Adipocyte (in vitro differentiated cells): ENCODE data around the gene SLIT3.

Experiments used
- DNase-seq: peaks from one replicate; pipeline ENCODE4 v3.0.0-alpha.2; 2015; ENCODE audit warnings: low read depth
- H3K27me3 ChIP-seq: replicated peaks from 2 replicates; pipeline ENCODE4 v1.7.0; 2013; ENCODE audit warnings: mild to moderate bottlenecking, low read length, moderate library complexity; ENCODE audit not compliant: control insufficient read depth, insufficient read depth
- H3K36me3 ChIP-seq: 2 replicates; pipeline ENCODE4 v1.7.0; 2013; ENCODE audit warnings: low read length, mild to moderate bottlenecking, moderate library complexity; ENCODE audit not compliant: control insufficient read depth, insufficient read depth, severe bottlenecking
- H3K4me1 ChIP-seq: 2 replicates; pipeline ENCODE4 v1.7.0; 2013; ENCODE audit warnings: mild to moderate bottlenecking, low read length, moderate library complexity; ENCODE audit not compliant: control insufficient read depth, insufficient read depth
- H3K4me3 ChIP-seq: 2 replicates; pipeline ENCODE4 v1.7.0; 2013; ENCODE audit warnings: mild to moderate bottlenecking, low read length, moderate library complexity
- H3K9ac ChIP-seq: 2 replicates; pipeline ENCODE4 v1.7.0; 2013; ENCODE audit warnings: mild to moderate bottlenecking, low read length, moderate library complexity
- H3K9me3 ChIP-seq: 2 replicates; pipeline ENCODE4 v1.7.0; 2013; ENCODE audit warnings: mild to moderate bottlenecking, low read length, moderate library complexity; ENCODE audit not compliant: control insufficient read depth

The SLIT3 gene

DNA sequence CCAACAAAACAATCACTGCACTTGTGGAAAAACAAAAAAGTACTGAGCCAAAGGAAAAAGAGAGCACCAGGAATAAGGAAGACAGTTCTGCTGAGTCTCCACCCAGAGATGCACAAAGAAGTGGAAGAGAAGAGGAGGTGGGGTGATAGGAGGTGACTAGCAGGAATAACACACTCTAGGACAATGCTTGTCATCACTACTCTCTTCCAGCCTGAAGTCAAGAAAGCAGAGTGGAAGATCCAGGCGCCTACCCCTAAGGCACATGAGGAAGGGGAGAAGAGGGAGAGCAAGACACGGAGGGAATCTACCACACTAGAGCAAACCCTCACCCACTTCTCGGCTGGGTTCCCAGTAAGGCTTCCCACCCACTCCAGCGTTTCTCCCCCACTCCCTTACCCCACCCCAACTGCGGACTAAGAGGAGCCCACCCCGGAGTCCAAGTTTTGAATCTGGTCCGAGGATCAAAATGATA lies 1.7 kb downstream of the SLIT3 start:
- H3K4me3 ChIP-seq, result peak overlapping the region; percentile 90
- peaks cover 10% of the 10 kb centered on the region for H3K36me3 ChIP-seq
- peak overlapping the region; percentile 95 for H3K9ac ChIP-seq
- no peaks in the 10 kb centered on the region for H3K9me3 ChIP-seq
- H3K27me3 ChIP-seq, result no peaks in the 10 kb centered on the region
- peaks cover 53% of the 10 kb centered on the region for H3K4me1 ChIP-seq
- DNase-seq, result peak; percentile 41

DNA sequence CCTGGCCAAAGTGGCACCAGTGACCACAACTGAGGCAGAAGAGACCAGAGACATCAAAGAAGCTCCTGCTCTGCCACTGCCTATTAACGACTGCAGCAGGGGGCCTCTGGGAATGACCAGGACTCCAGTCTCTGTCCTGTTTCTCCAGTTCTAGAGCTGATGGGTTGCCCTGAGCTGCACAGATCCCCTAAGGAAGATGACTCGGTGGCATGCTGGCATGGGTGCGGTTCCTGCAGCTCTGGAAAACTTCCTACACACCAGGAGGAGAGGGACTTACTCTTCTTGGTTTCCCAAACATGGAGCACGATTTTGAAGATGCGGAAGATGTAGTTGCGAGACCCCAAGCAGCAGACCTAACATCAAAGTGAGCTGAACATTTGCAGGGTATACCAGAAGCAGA lies 2.7 kb downstream of the SLIT3 start:
- H3K4me3 ChIP-seq, result peak overlapping the region; percentile 90
- H3K36me3 ChIP-seq, result peaks cover 10% of the 10 kb centered on the region
- H3K4me1 ChIP-seq, result peaks cover 53% of the 10 kb centered on the region
- no peak for DNase-seq
- peak overlapping the region; percentile 95 for H3K9ac ChIP-seq
- no peaks in the 10 kb centered on the region for H3K27me3 ChIP-seq
- H3K9me3 ChIP-seq, result no peaks in the 10 kb centered on the region

DNA sequence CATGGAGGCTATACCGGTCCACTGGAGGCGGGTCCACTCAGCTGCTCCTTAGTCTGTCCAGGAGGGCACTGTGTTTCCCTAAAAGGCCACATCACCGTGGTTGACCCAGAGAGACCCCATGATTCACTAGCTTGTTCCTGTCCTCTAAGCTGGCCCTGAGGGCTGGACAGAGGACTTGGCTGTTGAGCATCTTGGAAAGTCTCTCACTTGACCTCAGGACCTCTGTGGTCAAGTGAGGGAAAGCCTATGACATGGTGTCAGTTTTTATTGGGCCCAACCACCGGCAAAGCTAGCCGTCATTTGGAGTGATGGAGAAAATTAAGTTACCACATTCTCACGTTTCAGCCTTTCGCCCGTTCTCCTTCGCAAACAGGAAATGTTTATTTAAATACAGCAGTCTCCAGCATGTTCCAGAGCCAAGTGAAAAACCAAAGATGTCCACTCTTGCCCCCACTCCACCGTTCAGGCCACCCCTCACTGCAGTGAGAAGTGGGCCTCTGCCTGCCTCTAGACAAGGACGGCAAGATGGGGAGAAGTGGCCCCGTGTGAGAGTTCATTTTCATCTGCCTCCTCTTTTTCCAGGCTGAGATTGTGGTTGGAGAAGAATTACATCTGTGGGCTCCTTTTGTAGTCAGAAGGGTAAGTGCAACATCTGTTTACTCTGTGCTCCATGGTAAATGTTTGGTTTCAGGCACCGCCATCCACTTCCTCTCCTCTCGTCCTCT lies 4.4 kb downstream of the SLIT3 start:
- peaks cover 44% of the 10 kb centered on the region for H3K4me1 ChIP-seq
- H3K27me3 ChIP-seq, result no peaks in the 10 kb centered on the region
- DNase-seq, result peak; percentile 50
- no peaks in the 10 kb centered on the region for H3K9me3 ChIP-seq
- peak overlapping the region; percentile 95 for H3K9ac ChIP-seq
- H3K36me3 ChIP-seq, result peaks cover 10% of the 10 kb centered on the region
- peak overlapping the region; percentile 90 for H3K4me3 ChIP-seq

DNA sequence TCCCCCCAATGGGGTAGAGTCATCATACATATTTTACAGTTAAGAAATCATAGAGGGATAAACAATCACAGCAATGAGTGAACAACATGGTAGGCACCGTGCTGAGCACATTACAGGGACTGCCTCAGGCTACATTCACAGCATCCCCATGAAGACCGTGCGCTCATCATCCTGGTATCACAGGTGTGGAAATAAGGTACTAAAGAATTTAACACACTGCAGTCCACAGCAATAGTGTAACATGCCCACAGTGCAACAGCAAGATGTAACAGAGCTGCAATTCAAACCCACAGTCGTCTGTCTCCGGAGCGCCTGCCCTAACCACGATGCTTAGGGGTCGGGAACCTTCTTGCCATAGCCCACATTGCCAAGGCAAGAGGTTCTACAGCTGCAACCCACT lies 5.6 kb downstream of the SLIT3 start:
- no peak for DNase-seq
- H3K4me1 ChIP-seq, result peaks cover 40% of the 10 kb centered on the region
- no peak overlapping the region for H3K4me3 ChIP-seq
- no peaks in the 10 kb centered on the region for H3K27me3 ChIP-seq
- no peaks in the 10 kb centered on the region for H3K9me3 ChIP-seq
- peaks cover 10% of the 10 kb centered on the region for H3K36me3 ChIP-seq
- no peak overlapping the region for H3K9ac ChIP-seq

DNA sequence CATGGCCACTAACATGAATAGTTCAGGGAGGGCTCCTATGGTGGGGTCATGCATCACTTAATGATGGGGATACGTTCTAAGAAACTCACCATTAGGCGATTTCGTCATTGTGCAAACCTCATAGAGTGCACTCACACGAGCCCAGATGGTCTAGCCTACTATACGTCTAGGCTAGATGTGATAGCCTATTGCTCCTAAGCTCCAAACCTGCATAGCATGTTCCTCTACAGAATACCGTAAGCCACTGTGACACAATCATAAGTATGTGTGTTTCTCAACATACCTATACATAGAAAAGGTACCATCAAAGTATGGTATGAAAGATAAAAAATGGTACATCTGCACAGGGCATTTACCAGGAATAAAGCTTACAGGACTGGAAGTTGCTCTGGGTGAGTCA lies 6.3 kb downstream of the SLIT3 start:
- no peak for DNase-seq
- Histone ChIP-seq H3K36me3 (peaks cover 10% of the 10 kb centered on the region), H3K4me1 (peaks cover 42% of the 10 kb centered on the region), H3K9ac (no peak overlapping the region), H3K4me3 (no peak overlapping the region), H3K9me3 (no peaks in the 10 kb centered on the region), H3K27me3 (no peaks in the 10 kb centered on the region)

DNA sequence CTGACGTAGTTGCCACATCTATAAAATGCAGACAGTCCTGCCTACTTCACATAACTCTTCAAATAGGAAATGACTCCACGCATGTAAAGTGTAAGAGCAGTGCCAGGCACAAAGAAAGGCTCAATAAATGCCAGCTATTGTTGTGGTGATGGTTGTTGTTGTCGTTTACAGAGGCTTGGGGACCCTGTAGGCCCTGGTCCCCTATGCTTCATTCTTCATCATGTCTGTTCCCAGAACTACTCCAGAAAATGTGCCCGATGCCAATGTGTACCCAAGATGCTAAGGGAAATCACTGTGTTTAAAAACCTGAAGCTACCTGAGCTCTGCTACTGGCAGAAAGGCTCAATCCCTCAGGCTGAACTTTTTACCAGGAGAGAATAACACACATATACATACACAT lies 9.1 kb downstream of the SLIT3 start:
- H3K27me3 ChIP-seq, result no peaks in the 10 kb centered on the region
- DNase-seq, result no peak

DNA sequence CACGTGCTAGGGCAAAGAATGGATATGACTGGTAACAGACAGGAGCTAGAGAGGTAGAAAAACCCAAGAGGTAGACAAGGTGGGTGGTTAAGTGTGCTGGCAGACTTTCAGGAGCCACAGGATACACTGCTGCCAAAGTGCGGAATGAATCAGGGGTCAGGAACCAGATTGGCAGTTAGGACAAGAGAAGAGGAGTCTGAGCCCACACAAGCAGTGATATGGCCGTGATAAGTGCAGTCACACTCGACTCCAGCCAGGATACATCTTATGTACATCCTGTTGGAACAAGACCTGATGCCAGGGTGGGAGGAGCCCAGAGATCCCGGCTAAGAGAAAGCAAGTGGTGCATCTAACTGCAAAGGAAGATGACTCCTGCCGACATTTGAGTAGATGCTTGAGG lies 10.0 kb downstream of the SLIT3 start:
- DNase-seq, result no peak
- Histone ChIP-seq H3K4me1 (peaks cover 48% of the 10 kb centered on the region), H3K36me3 (peaks cover 7% of the 10 kb centered on the region), H3K27me3 (no peaks in the 10 kb centered on the region), H3K4me3 (no peak overlapping the region), H3K9ac (no peak overlapping the region), H3K9me3 (no peaks in the 10 kb centered on the region)

More for the DNA sequence above, 9.1 kb downstream of the SLIT3 start:
- Histone ChIP-seq H3K9me3 (no peaks in the 10 kb centered on the region), H3K36me3 (peaks cover 7% of the 10 kb centered on the region), H3K4me1 (peaks cover 48% of the 10 kb centered on the region), H3K4me3 (no peak overlapping the region), H3K9ac (no peak overlapping the region)

DNA sequence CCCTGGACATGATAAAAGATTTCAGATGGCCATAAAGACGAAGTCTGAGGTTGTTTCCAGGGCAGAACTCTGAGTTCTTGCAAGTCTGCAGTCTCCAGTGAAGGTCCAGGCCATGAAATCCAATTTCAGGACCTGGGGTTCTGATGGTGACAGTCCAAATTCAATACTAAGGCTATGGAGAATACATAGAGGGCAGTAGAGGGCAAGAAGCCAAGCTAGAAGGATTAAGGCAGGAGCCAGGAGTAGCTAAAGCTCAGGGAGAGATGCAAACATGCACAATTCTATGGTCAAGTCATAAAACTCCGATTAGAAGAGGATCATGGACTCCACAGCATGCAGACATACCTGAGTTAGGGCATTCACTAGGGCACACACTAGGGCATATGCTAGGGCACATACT lies 11.4 kb downstream of the SLIT3 start:
- H3K27me3 ChIP-seq, result no peaks in the 10 kb centered on the region
- H3K4me1 ChIP-seq, result peaks cover 46% of the 10 kb centered on the region
- H3K9me3 ChIP-seq, result peaks cover 8% of the 10 kb centered on the region
- DNase-seq, result peak; percentile 22
- H3K4me3 ChIP-seq, result no peak overlapping the region
- H3K36me3 ChIP-seq, result peaks cover 6% of the 10 kb centered on the region
- no peak overlapping the region for H3K9ac ChIP-seq

DNA sequence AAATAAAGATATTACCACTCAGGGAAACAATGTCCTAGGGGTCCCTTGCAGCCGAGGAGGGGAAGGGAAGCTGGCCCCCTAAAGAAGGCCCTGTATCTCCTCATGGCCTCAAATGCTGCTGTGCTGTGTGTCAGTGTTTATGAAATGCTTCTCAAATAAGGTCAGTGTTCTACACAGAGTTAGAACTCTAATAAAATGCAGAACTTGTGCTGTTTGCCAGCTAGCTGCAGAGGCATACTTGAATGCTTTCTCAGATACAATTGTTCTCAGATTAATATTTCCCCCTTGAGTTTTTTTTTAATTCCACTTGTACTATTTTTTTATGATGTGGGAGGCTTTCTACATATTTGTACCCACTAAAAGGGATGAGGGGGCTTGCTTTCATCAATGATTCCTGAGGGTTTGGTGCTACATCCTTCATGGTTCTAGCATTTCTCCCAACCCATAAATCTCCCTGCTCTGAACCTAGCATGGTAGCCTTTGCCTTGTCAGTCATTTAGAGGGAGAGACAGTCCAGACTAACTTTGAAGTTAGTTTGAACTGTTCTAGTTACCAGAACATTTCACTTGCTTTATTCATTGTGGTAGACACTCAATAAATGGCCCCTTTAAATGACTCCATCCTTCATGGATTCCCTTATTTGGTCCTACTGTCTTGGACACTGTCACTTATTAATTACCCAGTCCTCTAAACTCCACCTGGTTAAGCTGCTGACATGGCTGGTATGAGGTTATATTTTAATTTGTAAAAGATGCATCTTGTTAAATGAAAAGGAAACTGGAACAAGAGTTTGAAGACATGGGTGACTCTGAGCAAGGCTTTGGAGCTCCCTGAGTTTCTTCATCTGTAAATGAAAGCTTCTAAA lies 12.6 kb downstream of the SLIT3 start:
- peak; percentile 60 for DNase-seq
- H3K36me3 ChIP-seq, result peaks cover 9% of the 10 kb centered on the region
- peak overlapping the region; percentile 60 for H3K9ac ChIP-seq
- peaks cover 46% of the 10 kb centered on the region for H3K4me1 ChIP-seq
- H3K27me3 ChIP-seq, result no peaks in the 10 kb centered on the region
- H3K4me3 ChIP-seq, result no peak overlapping the region
- H3K9me3 ChIP-seq, result peaks cover 8% of the 10 kb centered on the region

DNA sequence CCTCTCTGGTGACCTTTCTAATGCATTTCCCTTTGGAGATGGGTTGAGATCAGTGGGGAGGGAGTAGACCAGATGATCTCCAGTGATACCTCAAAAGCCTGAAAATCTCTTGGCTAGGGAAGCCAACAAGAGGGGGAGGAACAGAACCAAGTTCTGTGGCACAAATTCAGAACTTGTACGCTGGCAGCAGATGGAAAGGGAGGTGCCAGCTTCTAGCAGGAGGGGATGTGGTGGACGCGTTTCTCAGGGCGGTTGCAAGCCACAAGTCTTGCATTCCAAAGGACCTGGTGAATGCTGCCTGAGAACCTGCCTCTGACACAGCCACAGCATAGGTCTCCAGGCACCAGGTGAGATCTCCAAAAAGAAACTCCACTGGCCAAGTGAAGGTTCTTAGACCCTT lies 13.4 kb downstream of the SLIT3 start:
- no peak for DNase-seq
- Histone ChIP-seq H3K4me1 (peaks cover 41% of the 10 kb centered on the region), H3K4me3 (peak overlapping the region; percentile 39), H3K9me3 (peaks cover 8% of the 10 kb centered on the region), H3K27me3 (no peaks in the 10 kb centered on the region), H3K9ac (peak overlapping the region; percentile 60), H3K36me3 (peaks cover 17% of the 10 kb centered on the region)

DNA sequence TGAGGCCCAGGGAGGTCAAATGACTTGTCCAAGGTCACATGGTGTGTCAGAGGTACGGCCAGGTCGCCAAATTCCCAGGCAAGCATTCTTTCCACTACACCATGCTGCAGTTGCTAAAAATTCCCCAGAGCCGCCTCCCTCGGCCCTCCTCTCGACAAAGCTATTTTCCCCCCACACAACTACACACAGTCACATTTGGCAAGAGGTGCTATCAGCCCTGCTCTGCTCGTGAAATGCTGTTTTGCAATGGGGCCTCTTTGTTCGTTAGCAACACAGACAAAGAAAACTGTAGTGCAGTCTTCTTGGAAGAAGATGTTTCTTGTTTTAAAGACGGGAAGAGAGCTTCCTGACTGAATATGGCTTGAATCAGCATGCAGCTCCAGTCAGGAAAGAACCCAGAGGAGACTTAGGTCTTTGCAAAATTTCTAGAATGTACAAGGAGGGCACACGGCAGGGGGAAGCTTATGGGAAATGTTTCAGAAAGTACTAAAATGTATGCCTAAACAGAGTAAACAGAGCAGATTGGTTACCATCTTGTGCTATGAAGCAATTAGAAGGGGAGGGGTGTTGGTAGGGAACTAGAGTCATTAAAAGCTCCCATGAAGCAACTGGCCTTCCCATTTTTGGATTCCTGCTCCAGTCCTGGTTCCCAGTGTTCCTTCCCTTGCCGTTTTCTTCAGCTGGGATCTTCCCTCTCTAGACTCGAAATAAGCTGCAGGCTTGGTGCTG lies 14.2 kb downstream of the SLIT3 start:
- H3K9ac ChIP-seq, result peak overlapping the region; percentile 60
- peaks cover 8% of the 10 kb centered on the region for H3K9me3 ChIP-seq
- peak overlapping the region; percentile 39 for H3K4me3 ChIP-seq
- H3K4me1 ChIP-seq, result peaks cover 46% of the 10 kb centered on the region
- no peaks in the 10 kb centered on the region for H3K27me3 ChIP-seq
- peaks cover 21% of the 10 kb centered on the region for H3K36me3 ChIP-seq
- no peak for DNase-seq
